ENCODE data around the gene SOX12. TPM values are rescaled to one million over a fixed set of nuclear protein-coding genes. Genes with fewer than 3 reads are reported as not detected.

Gene SOX12
- total and polyA plus RNA-seq, 2 donors: 2.5 to 4.7 TPM

DNA sequence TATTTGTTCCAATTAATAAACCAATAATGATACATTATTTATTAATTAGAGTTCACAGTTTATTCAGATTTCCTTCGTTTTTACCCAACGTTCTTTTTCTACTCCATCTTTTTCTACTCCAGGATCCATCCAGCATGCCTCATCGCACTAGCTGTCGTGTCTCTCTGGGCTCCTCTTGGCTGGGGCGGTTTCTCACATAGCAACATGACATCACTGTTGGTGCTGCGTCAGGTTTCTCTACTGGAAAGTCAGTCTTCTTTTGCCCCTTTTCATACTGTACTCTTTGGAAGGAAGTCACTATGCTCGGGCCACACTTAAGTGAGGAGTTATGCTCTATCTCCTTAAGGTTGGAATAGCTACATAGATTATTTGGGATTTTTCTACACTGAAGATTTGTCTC, 13.7 kb upstream of the SOX12 start:
- peaks cover 9 to 17% of the 10 kb centered on the region in 2 donors for H3K4me1 ChIP-seq (ENCODE audit: control insufficient read depth in 2 of 2, insufficient read depth in 2 of 2, low read length in 2 of 2)
- 95% methylated on average over 7 of the region's 7 CpGs for WGBS
- no peaks in the 10 kb centered on the region for H3K27me3 ChIP-seq (ENCODE audit: control insufficient read depth in 2 of 2, insufficient read depth in 1 of 2, low read length in 1 of 2)
- no peaks in the 10 kb centered on the region for H3K9me3 ChIP-seq (ENCODE audit: control insufficient read depth in 2 of 2, insufficient read depth in 1 of 2, low read length in 1 of 2)
- H3K36me3 ChIP-seq (ENCODE audit: control insufficient read depth in 2 of 2, insufficient read depth in 2 of 2, low read length in 1 of 2): no peaks in the 10 kb centered on the region
- no peak overlapping the region for H3K27ac ChIP-seq (ENCODE audit: low read depth in 1 of 2, low read length in 1 of 2)
- no peak for DNase-seq (ENCODE audit: low read depth in 6 of 9, low spot score in 9 of 9)
- no peak overlapping the region for H3K4me3 ChIP-seq (ENCODE audit: low read length in 2 of 2)

DNA sequence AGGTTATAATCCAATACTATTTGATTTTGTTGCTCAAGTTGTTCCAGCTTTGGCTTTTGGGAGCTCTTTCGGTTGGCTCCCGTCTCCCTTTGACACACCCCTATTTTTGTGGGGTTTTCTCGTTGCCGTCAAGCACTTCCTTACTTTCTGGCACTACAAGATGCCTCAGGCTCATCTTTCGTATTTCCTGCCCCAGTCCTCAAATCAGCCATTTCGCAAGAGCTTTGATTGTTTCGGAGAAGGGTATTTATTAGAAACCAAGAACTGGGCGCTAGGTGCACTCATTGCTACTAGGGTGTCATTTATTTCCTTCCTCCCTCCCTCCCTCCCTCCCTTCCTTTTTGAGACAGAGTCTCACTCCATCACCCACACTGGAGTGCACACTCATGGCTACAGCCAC, 13.3 kb upstream of the SOX12 start:
- Histone ChIP-seq H3K4me3 (ENCODE audit: low read length in 2 of 2) (no peak overlapping the region), H3K27ac (ENCODE audit: low read depth in 1 of 2, low read length in 1 of 2) (no peak overlapping the region), H3K36me3 (ENCODE audit: control insufficient read depth in 2 of 2, insufficient read depth in 2 of 2, low read length in 1 of 2) (no peaks in the 10 kb centered on the region), H3K4me1 (ENCODE audit: control insufficient read depth in 2 of 2, insufficient read depth in 2 of 2, low read length in 2 of 2) (peaks cover 9 to 17% of the 10 kb centered on the region in 2 donors), H3K9me3 (ENCODE audit: control insufficient read depth in 2 of 2, insufficient read depth in 1 of 2, low read length in 1 of 2) (no peaks in the 10 kb centered on the region), H3K27me3 (ENCODE audit: control insufficient read depth in 2 of 2, insufficient read depth in 1 of 2, low read length in 1 of 2) (no peaks in the 10 kb centered on the region)
- 96% methylated on average over 8 of the region's 8 CpGs for WGBS
- DNase-seq (ENCODE audit: low read depth in 6 of 9, low spot score in 9 of 9): no peak

DNA sequence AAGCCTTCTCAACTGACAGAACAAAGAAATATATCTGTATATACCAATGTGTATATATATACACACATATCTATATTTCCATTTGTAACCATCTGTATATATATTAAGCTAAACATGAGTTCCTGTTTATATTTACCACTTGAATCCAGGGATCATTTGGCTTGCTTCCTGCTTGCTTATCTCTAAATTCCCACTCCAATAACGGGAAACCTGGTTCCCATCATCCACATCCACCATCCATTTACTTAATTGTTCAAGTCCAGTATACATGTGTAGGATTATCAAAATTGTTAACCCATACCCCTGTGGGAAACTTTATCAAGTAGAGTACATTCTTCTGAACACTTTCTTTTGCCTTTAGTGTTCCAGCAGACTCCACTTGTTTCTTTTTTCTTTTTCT, 12.5 kb upstream of the SOX12 start:
- WGBS: 95% methylated on average over 1 of the region's 1 CpG
- H3K4me1 ChIP-seq (ENCODE audit: control insufficient read depth in 2 of 2, insufficient read depth in 2 of 2, low read length in 2 of 2): peaks cover 9 to 17% of the 10 kb centered on the region in 2 donors
- H3K27ac ChIP-seq (ENCODE audit: low read depth in 1 of 2, low read length in 1 of 2): no peak overlapping the region
- H3K4me3 ChIP-seq (ENCODE audit: low read length in 2 of 2): no peak overlapping the region
- H3K27me3 ChIP-seq (ENCODE audit: control insufficient read depth in 2 of 2, insufficient read depth in 1 of 2, low read length in 1 of 2): no peaks in the 10 kb centered on the region
- H3K9me3 ChIP-seq (ENCODE audit: control insufficient read depth in 2 of 2, insufficient read depth in 1 of 2, low read length in 1 of 2): no peaks in the 10 kb centered on the region
- H3K36me3 ChIP-seq (ENCODE audit: control insufficient read depth in 2 of 2, insufficient read depth in 2 of 2, low read length in 1 of 2): no peaks in the 10 kb centered on the region
- no peak for DNase-seq (ENCODE audit: low read depth in 6 of 9, low spot score in 9 of 9)

DNA sequence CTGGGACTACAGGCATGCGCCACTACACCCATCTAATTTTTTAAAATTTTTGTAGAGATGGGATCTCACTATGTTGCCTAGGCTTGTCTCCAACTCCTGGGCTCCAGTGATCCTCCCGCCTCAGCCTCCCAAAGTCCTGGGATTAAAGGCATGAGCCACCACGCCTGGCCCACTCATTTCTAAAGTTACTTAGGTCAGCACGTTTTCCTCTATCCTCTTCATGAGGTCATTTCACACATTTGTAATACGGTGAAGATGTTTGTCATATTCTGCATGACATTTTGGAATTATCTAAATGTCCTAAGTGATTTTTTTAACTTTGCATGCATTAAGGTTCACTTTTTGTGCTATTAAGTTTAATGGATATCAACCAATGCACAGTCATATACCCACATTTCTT, 11.9 kb upstream of the SOX12 start:
- Histone ChIP-seq H3K9me3 (ENCODE audit: control insufficient read depth in 2 of 2, insufficient read depth in 1 of 2, low read length in 1 of 2) (no peaks in the 10 kb centered on the region), H3K4me3 (ENCODE audit: low read length in 2 of 2) (no peak overlapping the region), H3K27me3 (ENCODE audit: control insufficient read depth in 2 of 2, insufficient read depth in 1 of 2, low read length in 1 of 2) (no peaks in the 10 kb centered on the region), H3K27ac (ENCODE audit: low read depth in 1 of 2, low read length in 1 of 2) (no peak overlapping the region), H3K36me3 (ENCODE audit: control insufficient read depth in 2 of 2, insufficient read depth in 2 of 2, low read length in 1 of 2) (no peaks in the 10 kb centered on the region), H3K4me1 (ENCODE audit: control insufficient read depth in 2 of 2, insufficient read depth in 2 of 2, low read length in 2 of 2) (peaks cover 9 to 17% of the 10 kb centered on the region in 2 donors)
- 96% methylated on average over 5 of the region's 5 CpGs for WGBS
- DNase-seq (ENCODE audit: low read depth in 6 of 9, low spot score in 9 of 9): no peak

DNA sequence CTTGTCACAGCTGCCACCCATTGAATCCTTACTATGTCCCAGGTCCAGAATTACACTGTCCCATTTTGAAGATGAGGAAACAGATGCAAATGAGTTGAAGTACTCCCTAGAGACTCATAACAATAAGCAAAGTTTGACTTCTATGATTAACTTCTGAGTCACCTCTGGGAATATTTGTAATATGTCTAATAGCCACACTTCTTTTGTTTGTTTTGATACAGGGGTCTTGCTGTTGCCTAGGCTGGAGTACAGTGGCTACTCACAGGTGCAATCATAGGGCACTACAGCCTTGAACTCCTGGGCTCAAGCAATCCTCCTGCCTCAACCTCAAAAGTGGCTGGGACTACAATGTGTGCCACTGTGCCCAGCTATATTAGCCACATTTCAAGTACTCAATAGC, 11.4 kb upstream of the SOX12 start:
- Histone ChIP-seq H3K4me3 (ENCODE audit: low read length in 2 of 2) (no peak overlapping the region), H3K4me1 (ENCODE audit: control insufficient read depth in 2 of 2, insufficient read depth in 2 of 2, low read length in 2 of 2) (peaks cover 9 to 17% of the 10 kb centered on the region in 2 donors), H3K27me3 (ENCODE audit: control insufficient read depth in 2 of 2, insufficient read depth in 1 of 2, low read length in 1 of 2) (no peaks in the 10 kb centered on the region), H3K27ac (ENCODE audit: low read depth in 1 of 2, low read length in 1 of 2) (no peak overlapping the region), H3K36me3 (ENCODE audit: control insufficient read depth in 2 of 2, insufficient read depth in 2 of 2, low read length in 1 of 2) (no peaks in the 10 kb centered on the region), H3K9me3 (ENCODE audit: control insufficient read depth in 2 of 2, insufficient read depth in 1 of 2, low read length in 1 of 2) (no peaks in the 10 kb centered on the region)
- no peak for DNase-seq (ENCODE audit: low read depth in 6 of 9, low spot score in 9 of 9)

DNA sequence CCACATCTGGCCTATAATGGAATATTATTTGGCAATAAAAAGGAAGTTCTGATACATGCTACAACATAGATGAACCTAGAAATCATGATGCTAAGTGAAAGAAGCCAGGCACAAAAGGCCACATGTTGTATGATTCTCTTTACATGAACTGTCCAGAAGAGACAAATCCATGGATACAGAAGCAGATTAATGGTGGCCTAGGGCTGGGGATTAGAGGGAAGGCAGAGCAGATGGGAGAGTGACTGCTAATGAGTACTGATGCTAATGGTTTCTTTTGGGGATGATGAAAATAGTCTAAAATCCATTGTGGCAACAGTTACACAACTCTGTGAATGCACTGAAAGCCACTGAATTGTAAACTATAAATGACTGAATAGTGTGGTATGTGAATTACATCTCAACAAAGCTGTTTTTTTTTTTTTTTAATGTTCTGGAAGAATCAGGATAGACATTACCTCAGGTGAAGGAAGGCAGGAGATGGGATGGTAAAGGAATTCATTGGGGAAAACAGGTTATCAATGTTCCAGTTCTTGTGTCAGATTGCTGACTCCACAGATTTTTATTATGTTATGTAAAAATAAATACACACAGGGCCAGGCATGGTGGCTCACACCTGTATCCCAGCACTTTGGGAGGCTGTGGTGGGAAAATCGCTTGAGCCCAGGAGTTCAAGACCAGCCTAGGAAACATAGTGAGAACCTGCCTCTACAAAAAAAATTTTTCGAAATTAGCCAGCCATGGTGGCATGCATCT, 8.9 kb upstream of the SOX12 start:
- Histone ChIP-seq H3K4me3 (ENCODE audit: low read length in 2 of 2) (no peak overlapping the region), H3K9me3 (ENCODE audit: control insufficient read depth in 2 of 2, insufficient read depth in 1 of 2, low read length in 1 of 2) (no peaks in the 10 kb centered on the region), H3K4me1 (ENCODE audit: control insufficient read depth in 2 of 2, insufficient read depth in 2 of 2, low read length in 2 of 2) (no peaks in the 10 kb centered on the region), H3K36me3 (ENCODE audit: control insufficient read depth in 2 of 2, insufficient read depth in 2 of 2, low read length in 1 of 2) (no peaks in the 10 kb centered on the region), H3K27me3 (ENCODE audit: control insufficient read depth in 2 of 2, insufficient read depth in 1 of 2, low read length in 1 of 2) (no peaks in the 10 kb centered on the region), H3K27ac (ENCODE audit: low read depth in 1 of 2, low read length in 1 of 2) (no peak overlapping the region)
- 98% methylated on average over 2 of the region's 2 CpGs for WGBS
- DNase-seq (ENCODE audit: low read depth in 6 of 9, low spot score in 9 of 9): no peak

DNA sequence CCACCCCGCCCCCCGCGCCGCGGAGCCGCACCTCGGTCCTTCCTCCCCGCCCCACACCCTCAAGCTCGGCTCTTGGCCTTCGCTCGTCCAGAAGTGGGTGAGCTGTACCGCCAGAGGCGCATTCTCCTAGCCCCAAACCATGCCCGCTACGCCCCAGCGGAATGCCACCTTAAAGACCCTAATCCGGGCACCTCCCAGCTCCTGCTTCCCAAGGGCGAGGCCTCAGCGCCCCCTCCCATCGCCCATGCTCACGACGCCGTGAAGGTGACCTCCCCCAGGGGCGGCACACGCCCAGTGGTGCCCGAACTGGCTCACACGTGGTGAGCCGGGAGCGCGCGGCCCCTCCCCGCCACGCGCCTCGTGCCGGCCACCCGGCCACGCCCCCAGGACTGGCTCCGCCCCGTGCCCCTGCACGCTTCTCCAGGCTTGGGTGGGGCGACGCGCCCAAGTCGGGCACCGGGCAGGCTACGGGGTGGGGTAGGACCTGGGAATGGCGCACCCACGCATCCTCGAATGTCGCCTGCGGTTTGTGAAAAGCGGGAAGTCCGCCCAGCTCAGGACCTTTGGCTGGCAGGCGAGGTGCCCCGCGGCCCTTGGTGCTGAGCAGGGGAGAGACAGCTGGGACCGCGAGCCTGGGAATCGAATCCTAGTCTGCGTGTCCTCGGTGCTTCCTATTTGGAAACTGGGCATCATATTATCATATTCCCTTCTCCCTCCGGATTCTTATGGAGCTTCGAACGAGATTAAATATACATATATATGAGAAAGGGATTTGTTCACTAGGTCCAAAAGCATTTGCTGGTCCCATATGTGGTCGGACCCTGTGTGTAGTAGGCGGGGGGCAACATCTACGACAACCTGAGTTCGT, 941 bp upstream of the SOX12 start:
- H3K4me3 ChIP-seq (ENCODE audit: low read length in 2 of 2): peak overlapping the region; percentile 68 to 78
- H3K27me3 ChIP-seq (ENCODE audit: control insufficient read depth in 2 of 2, insufficient read depth in 1 of 2, low read length in 1 of 2): peaks cover 0 to 3% of the 10 kb centered on the region in 2 donors
- peaks cover 7 to 38% of the 10 kb centered on the region in 2 donors for H3K4me1 ChIP-seq (ENCODE audit: control insufficient read depth in 2 of 2, insufficient read depth in 2 of 2, low read length in 2 of 2)
- peak in 7 of 9 donors; percentile 71 to 92 (median 86) for DNase-seq (ENCODE audit: low read depth in 6 of 9, low spot score in 9 of 9)
- under 1% methylated on average over 69 of the region's 69 CpGs for WGBS
- H3K27ac ChIP-seq (ENCODE audit: low read depth in 1 of 2, low read length in 1 of 2): peak overlapping the region; percentile 93 to 96
- no peaks in the 10 kb centered on the region for H3K36me3 ChIP-seq (ENCODE audit: control insufficient read depth in 2 of 2, insufficient read depth in 2 of 2, low read length in 1 of 2)
- H3K9me3 ChIP-seq (ENCODE audit: control insufficient read depth in 2 of 2, insufficient read depth in 1 of 2, low read length in 1 of 2): no peaks in the 10 kb centered on the region

DNA sequence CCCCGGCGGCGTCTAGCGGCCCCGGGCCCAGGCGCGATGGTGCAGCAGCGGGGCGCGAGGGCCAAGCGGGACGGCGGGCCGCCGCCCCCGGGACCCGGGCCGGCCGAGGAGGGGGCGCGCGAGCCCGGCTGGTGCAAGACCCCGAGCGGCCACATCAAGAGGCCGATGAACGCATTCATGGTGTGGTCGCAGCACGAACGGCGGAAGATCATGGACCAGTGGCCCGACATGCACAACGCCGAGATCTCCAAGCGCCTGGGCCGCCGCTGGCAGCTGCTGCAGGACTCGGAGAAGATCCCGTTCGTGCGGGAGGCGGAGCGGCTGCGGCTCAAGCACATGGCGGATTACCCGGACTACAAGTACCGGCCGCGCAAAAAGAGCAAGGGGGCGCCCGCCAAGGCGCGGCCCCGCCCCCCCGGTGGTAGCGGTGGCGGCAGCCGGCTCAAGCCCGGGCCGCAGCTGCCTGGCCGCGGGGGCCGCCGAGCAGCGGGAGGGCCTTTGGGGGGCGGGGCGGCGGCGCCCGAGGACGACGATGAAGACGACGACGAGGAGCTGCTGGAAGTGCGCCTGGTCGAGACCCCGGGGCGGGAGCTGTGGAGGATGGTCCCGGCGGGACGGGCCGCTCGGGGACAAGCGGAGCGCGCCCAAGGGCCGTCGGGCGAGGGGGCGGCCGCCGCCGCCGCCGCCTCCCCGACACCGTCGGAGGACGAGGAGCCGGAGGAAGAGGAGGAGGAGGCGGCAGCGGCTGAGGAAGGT, 715 bp downstream of the SOX12 start:
- DNase-seq (ENCODE audit: low read depth in 6 of 9, low spot score in 9 of 9): peak in 3 of 9 donors; percentile 38 to 66 (median 53)
- Histone ChIP-seq H3K27me3 (ENCODE audit: control insufficient read depth in 2 of 2, insufficient read depth in 1 of 2, low read length in 1 of 2) (peaks cover 0 to 3% of the 10 kb centered on the region in 2 donors), H3K27ac (ENCODE audit: low read depth in 1 of 2, low read length in 1 of 2) (peak overlapping the region; percentile 84 to 96), H3K9me3 (ENCODE audit: control insufficient read depth in 2 of 2, insufficient read depth in 1 of 2, low read length in 1 of 2) (no peaks in the 10 kb centered on the region), H3K4me1 (ENCODE audit: control insufficient read depth in 2 of 2, insufficient read depth in 2 of 2, low read length in 2 of 2) (peaks cover 9 to 44% of the 10 kb centered on the region in 2 donors), H3K4me3 (ENCODE audit: low read length in 2 of 2) (peak overlapping the region; percentile 54 to 78), H3K36me3 (ENCODE audit: control insufficient read depth in 2 of 2, insufficient read depth in 2 of 2, low read length in 1 of 2) (no peaks in the 10 kb centered on the region)
- under 1% methylated on average over 103 of the region's 103 CpGs for WGBS
